ENCODE results near the gene DDX52.

DNA sequence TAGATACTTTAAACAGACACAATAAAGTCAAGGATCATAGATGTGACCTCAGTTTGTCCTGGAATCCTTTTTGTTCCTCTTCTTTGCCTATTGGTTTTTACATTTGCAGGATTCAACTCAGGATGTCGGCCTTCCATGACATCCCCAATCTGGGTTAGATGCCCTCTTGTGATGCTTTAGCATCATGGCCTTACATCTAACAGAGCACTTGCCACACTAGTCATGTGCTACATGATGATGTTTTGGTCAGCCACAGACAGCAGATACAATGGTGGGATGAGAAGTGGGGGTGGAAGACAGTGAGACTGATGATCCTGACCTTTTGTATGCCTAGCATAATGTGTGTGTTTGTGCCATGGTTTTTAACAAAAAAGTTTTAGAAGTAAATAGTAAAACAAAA, 32.3 kb downstream of the DDX52 start:
- TF ChIP-seq, protein P1, sequence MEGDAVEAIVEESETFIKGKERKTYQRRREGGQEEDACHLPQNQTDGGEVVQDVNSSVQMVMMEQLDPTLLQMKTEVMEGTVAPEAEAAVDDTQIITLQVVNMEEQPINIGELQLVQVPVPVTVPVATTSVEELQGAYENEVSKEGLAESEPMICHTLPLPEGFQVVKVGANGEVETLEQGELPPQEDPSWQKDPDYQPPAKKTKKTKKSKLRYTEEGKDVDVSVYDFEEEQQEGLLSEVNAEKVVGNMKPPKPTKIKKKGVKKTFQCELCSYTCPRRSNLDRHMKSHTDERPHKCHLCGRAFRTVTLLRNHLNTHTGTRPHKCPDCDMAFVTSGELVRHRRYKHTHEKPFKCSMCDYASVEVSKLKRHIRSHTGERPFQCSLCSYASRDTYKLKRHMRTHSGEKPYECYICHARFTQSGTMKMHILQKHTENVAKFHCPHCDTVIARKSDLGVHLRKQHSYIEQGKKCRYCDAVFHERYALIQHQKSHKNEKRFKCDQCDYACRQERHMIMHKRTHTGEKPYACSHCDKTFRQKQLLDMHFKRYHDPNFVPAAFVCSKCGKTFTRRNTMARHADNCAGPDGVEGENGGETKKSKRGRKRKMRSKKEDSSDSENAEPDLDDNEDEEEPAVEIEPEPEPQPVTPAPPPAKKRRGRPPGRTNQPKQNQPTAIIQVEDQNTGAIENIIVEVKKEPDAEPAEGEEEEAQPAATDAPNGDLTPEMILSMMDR (conservative IDR thresholded peaks at IDR 0.05; ENCODE audit: low read depth in 2 of 2): no peak
- TF ChIP-seq, protein P2, sequence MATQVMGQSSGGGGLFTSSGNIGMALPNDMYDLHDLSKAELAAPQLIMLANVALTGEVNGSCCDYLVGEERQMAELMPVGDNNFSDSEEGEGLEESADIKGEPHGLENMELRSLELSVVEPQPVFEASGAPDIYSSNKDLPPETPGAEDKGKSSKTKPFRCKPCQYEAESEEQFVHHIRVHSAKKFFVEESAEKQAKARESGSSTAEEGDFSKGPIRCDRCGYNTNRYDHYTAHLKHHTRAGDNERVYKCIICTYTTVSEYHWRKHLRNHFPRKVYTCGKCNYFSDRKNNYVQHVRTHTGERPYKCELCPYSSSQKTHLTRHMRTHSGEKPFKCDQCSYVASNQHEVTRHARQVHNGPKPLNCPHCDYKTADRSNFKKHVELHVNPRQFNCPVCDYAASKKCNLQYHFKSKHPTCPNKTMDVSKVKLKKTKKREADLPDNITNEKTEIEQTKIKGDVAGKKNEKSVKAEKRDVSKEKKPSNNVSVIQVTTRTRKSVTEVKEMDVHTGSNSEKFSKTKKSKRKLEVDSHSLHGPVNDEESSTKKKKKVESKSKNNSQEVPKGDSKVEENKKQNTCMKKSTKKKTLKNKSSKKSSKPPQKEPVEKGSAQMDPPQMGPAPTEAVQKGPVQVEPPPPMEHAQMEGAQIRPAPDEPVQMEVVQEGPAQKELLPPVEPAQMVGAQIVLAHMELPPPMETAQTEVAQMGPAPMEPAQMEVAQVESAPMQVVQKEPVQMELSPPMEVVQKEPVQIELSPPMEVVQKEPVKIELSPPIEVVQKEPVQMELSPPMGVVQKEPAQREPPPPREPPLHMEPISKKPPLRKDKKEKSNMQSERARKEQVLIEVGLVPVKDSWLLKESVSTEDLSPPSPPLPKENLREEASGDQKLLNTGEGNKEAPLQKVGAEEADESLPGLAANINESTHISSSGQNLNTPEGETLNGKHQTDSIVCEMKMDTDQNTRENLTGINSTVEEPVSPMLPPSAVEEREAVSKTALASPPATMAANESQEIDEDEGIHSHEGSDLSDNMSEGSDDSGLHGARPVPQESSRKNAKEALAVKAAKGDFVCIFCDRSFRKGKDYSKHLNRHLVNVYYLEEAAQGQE (IDR thresholded peaks at IDR 0.05; ENCODE audit: unreplicated experiment): no peak
- TF ChIP-seq POLR2AphosphoS5 (IDR thresholded peaks at IDR 0.05; ENCODE audit: low read depth): no peak
- TF ChIP-seq EZH2phosphoT487 (IDR thresholded peaks at IDR 0.05; ENCODE audit: unreplicated experiment): no peak
- TF ChIP-seq ZNF114 (CRISPR knock-in tag; IDR thresholded peaks at IDR 0.05): no peak
- TF ChIP-seq, protein P3, sequence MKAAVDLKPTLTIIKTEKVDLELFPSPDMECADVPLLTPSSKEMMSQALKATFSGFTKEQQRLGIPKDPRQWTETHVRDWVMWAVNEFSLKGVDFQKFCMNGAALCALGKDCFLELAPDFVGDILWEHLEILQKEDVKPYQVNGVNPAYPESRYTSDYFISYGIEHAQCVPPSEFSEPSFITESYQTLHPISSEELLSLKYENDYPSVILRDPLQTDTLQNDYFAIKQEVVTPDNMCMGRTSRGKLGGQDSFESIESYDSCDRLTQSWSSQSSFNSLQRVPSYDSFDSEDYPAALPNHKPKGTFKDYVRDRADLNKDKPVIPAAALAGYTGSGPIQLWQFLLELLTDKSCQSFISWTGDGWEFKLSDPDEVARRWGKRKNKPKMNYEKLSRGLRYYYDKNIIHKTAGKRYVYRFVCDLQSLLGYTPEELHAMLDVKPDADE (IDR thresholded peaks at IDR 0.05): no peak
- no peak for TF ChIP-seq EZH2 (IDR thresholded peaks at IDR 0.05; ENCODE audit: low read depth, unreplicated experiment)
- no peak for TF ChIP-seq JUNB (IDR thresholded peaks at IDR 0.05; ENCODE audit: unreplicated experiment)
- TF ChIP-seq STAT1 (IDR thresholded peaks at IDR 0.05; ENCODE audit: unreplicated experiment): no peak
- TF ChIP-seq NANOG (IDR thresholded peaks at IDR 0.05; ENCODE audit: borderline replicate concordance): no peak
- TF ChIP-seq CREB1 (CRISPR knock-in tag; IDR thresholded peaks at IDR 0.05; ENCODE audit: low read depth): no peak
- TF ChIP-seq, protein P4, sequence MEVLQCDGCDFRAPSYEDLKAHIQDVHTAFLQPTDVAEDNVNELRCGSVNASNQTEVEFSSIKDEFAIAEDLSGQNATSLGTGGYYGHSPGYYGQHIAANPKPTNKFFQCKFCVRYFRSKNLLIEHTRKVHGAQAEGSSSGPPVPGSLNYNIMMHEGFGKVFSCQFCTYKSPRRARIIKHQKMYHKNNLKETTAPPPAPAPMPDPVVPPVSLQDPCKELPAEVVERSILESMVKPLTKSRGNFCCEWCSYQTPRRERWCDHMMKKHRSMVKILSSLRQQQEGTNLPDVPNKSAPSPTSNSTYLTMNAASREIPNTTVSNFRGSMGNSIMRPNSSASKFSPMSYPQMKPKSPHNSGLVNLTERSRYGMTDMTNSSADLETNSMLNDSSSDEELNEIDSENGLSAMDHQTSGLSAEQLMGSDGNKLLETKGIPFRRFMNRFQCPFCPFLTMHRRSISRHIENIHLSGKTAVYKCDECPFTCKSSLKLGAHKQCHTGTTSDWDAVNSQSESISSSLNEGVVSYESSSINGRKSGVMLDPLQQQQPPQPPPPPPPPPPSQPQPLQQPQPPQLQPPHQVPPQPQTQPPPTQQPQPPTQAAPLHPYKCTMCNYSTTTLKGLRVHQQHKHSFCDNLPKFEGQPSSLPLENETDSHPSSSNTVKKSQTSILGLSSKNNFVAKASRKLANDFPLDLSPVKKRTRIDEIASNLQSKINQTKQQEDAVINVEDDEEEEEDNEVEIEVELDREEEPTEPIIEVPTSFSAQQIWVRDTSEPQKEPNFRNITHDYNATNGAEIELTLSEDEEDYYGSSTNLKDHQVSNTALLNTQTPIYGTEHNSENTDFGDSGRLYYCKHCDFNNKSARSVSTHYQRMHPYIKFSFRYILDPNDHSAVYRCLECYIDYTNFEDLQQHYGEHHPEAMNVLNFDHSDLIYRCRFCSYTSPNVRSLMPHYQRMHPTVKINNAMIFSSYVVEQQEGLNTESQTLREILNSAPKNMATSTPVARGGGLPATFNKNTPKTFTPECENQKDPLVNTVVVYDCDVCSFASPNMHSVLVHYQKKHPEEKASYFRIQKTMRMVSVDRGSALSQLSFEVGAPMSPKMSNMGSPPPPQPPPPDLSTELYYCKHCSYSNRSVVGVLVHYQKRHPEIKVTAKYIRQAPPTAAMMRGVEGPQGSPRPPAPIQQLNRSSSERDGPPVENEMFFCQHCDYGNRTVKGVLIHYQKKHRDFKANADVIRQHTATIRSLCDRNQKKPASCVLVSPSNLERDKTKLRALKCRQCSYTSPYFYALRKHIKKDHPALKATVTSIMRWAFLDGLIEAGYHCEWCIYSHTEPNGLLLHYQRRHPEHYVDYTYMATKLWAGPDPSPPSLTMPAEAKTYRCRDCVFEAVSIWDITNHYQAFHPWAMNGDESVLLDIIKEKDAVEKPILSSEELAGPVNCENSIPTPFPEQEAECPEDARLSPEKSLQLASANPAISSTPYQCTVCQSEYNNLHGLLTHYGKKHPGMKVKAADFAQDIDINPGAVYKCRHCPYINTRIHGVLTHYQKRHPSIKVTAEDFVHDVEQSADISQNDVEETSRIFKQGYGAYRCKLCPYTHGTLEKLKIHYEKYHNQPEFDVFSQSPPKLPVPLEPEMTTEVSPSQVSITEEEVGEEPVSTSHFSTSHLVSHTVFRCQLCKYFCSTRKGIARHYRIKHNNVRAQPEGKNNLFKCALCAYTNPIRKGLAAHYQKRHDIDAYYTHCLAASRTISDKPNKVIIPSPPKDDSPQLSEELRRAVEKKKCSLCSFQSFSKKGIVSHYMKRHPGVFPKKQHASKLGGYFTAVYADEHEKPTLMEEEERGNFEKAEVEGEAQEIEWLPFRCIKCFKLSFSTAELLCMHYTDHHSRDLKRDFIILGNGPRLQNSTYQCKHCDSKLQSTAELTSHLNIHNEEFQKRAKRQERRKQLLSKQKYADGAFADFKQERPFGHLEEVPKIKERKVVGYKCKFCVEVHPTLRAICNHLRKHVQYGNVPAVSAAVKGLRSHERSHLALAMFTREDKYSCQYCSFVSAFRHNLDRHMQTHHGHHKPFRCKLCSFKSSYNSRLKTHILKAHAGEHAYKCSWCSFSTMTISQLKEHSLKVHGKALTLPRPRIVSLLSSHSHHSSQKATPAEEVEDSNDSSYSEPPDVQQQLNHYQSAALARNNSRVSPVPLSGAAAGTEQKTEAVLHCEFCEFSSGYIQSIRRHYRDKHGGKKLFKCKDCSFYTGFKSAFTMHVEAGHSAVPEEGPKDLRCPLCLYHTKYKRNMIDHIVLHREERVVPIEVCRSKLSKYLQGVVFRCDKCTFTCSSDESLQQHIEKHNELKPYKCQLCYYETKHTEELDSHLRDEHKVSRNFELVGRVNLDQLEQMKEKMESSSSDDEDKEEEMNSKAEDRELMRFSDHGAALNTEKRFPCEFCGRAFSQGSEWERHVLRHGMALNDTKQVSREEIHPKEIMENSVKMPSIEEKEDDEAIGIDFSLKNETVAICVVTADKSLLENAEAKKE (CRISPR knock-in tag; IDR thresholded peaks at IDR 0.05): no peak
- TF ChIP-seq ZNF331 (CRISPR knock-in tag; IDR thresholded peaks at IDR 0.05; ENCODE audit: low read depth): no peak

Data from GM23338 (cell line).